HG03175 (cell line): ENCODE results near the gene NID1.

Experiments used
- ATAC-seq: cut with Tn5 transposase; IDR thresholded peaks from one replicate; pipeline ENCODE4 v1.9.1; 2021; ENCODE audit warnings: mild to moderate bottlenecking, moderate library complexity; ENCODE audit not compliant: unreplicated experiment

The NID1 gene

DNA sequence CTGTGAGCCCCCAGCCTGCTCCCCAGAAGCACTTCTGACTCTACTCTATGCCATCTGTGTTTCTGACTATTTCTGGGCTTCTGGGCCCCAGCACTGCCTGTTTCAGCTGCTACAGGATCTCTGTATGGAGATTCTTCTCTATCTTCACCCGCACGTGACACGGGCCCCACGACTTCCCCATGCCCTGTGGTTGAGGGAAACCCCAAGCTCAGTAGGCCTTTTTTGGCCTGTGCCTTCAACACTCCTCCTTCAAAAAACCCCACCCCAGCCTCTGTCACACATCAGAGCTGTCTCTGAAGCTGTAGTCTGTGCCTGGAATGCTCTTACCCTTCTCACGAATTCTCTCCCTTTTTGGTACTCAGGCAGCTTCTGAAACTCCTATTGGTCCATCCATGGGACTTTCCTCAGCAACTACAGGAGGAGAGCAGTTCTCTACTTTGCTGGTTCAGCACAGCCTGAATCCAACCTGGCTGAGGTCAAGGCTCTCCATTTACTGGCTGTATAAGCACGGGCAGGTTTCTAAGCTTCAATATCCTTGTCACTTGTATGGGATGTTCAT is 2.0 kb upstream of the NID1 start:
- peak; percentile 68 for ATAC-seq

DNA sequence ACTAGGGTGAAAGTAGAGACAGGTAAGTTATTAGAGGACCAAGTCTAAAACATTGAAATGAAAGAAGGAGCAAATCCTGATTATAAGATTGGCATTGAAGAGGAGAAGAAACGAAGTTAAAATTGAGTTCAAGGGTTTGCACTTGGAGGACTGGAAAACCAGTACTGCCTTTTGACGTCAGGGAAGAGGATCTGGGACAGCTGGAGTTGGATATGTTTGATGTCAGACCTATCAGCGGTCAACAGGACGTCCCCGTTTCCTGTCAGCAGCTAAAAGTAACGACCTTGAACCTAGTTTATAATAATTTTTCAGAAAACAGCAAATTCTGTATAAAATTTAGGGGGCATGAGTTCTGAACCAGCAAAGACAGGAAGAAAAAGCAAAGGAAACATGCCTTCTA is 1.2 kb upstream of the NID1 start:
- no peak for ATAC-seq

DNA sequence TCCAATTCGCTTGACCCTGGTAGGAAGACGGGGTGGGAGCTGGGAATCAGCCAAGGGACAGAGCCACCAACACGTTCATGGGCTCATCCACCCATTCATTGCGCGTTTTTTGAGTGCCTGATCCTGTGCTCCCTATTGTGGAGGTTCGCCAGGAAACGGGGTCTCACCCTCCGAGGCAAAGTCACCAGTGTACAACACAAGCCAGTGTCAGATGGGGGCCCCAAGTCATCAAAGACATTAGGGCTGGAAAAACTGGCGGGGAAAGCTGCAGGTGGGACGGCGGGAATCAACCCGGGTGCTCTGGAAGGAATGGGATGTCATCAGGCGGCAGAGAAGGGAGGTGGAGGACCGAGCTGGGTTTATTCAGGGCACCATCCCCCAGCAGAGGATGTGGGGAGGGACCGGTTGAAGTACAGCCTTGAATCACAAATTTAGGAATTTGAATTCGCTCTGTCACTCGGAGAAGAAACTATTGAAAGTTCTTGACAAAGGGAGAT is 667 bp upstream of the NID1 start:
- no peak for ATAC-seq

DNA sequence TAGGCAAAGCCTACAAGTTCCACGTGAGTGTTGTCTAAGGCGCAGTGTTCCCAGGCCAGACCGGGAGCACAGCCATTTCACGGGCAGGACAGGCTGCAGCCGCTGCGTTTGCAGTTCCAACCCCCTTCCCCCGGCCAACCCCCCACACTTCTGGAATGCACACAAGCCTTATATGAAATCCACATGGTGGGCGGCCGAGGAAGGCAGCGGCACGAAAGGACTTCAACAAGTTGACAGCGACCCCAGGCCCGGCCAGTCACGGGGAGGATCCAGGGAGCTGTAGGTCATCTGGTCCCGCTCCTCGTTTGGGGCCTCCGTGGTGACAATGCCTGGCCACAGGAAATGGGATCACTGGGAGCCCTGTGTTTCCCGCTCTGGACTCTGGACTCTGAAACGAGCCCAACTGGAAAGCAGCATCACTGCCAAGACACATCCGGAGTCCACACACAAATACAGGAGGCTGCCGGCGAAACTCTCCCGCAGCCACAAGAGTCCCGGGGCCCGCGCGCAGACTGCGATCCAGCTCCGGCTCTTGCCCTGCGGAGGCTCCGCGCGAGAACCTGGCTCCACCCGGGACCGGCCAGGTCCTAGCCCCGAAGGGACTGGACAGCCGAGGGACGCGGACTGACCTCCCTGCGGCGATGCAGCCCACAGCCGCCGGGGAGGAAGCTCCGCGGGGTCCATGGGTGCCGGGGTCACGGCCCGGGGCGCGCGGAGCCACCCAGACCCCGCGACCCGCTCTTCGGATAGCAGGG is 794 bp downstream of the NID1 start:
- peak; percentile 33 for ATAC-seq

DNA sequence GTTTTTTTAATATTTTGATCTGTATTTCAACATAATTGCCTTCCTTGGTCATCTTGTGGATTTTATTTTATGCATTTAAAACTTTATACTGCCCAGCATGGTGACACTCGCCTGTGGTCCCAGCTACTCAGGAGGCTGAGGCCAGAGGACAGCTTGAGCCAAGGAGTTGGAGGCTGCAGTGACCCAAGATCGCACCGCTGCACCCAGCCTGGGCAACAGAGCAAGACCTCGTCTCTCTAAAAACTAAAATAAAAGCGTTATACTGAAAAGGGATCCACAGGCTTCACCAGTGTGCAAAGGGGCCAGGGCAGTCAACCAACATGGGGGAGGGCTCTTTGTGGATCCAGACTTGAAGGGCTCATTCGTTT is 1.4 kb downstream of the NID1 start:
- ATAC-seq: no peak

DNA sequence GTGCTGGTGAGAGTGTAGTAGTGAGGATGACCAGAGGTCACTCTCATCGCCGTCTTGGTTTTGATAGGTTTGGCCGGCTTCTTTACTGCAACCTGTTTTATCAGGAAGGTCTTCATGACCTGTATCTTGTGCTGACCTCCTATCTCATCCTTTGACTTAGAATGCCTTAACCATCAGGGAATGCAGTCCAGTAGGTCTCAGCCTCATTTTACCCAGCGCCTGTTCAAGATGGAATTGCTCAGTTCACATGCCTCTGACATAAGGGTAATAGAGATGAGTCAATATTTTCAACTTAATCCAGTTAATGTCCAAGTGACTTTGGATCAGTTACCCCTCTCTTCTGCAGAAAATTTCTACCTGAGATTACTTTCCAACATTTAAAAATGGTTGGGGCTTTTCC is 4.6 kb downstream of the NID1 start:
- no peak for ATAC-seq

DNA sequence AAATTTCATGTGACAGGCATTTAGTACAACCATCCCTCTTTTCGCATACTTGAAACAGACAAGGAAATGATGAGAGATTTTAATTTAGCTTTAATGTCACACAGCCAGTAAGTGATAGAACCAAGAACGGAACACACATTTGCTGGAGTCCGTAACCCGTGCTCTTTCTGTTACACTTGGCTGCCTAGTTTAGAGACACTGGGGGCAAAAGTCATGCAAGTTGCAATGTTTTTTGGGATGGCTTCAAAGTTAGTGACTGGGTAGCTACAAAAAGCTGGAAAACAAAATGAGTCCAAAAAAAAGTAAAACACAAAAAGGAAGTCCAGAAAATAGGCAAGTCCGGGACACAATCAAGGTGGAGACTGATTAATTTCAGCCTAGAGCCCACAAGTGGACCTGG is 5.9 kb downstream of the NID1 start:
- ATAC-seq: no peak

DNA sequence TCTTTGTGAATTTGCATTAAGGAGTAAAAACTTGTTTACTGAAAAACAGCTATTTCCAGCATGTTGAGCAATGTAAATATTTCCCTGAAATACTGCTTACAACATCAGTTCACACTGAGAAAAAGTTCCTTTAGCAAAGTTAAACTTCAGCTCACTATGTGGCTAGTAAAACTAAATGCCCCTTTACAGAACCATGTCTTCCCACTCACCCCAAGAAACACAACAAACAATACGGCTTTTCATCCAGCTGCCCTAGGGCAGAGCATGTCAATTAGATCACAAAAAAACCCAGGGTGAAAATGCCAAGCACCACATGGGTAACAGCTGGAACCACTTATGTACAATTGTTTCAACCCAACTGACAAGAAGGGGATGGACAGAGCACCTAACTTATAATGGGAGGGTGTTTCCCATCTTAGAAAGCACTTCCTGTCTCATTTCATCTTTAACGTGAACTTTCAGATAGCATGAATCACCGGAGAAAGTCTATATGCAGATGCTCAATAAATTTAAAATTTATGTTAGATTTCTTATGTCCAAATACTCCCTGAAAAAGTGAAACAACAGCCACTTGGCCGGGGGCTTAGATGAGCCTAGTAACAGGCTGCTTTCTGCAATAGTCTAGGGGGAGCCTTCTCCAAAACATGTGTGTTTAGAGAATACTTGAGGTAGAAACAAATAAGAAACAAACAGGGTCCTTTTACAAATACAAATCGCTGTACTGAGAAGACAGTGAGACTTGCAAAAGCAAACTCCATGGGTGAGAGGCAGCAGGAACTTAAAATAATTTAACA is 6.6 kb downstream of the NID1 start:
- ATAC-seq: peak; percentile 75

DNA sequence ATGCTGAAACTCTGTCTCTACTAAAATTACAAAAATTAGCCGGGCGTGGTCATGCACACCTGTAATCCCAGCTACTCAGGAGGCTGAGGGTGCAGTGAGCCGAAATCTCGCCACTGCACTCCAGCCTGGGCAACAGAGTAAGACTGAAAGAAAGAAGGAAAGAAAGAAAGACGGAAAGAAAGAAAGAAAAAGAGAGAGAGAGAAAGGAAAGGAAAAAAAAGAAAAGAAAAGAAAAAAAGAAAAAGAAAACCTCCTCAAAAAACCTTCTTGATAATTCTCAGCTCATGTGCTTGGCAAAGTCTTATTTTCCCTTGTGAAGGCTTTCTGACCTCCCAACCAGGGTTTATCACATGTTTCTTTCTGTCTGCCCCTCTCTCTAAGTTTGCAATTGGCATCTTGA is 7.3 kb downstream of the NID1 start:
- no peak for ATAC-seq

DNA sequence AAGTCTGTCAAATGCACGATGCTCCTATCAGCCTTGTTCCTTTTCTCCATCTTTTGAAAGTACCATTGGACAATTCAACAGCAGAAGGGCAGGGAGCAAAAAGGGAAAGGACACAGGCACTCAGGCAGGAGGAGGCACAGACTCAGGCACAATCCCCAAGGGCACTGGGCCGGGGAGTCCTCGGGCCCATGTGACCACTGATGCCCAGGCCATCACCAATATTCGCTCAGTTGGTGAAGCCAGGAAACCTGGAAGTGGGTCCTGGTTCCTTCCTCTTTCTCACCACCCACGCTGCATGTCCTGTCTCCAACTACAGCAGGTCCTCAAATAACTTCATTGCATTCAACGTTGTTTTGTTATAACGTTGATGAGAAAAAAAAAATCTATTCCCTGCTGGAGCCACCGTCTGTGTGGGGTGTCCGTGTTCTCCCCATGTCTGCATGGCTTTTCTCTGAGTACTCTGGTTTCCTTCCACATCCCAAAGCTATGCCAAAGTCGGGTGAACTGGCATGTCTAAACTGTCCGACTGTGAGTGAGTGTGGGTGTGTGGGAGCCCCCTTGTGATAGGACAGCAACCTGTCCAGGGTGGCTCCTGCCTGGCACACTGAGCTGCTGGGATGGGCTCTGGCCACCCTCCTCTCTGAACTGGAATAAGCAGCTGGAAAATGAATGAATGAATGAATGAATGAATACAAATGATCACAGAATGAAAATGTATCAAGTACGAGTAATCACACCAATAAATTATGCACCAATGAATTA is 12.5 kb downstream of the NID1 start:
- no peak for ATAC-seq

DNA sequence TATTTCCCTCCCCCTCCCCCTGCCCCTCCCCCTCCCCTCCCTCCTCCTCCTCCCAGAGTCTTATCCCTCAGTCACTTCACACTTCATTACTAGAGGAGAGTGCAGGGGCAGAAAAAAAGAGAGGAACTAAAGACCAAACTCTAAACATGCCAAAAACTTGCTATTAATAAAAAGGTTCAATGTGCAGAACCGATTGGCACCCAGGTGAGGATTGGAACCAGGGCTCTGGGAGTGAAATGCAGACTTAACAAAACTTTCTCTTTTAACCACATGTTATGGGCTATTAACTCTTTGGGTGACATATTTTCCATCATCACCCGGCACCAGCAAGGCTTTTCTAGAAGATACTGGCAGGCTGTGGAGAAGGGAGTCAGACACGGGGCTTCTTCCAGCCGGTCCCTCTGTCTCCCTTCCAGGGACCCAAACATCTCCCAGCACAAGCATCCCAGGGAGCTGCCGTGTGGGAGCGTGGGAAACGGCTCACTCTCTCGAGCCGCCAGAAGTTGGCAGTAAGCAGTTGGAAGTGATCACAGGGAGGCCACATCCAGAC is 13.6 kb downstream of the NID1 start:
- no peak for ATAC-seq

DNA sequence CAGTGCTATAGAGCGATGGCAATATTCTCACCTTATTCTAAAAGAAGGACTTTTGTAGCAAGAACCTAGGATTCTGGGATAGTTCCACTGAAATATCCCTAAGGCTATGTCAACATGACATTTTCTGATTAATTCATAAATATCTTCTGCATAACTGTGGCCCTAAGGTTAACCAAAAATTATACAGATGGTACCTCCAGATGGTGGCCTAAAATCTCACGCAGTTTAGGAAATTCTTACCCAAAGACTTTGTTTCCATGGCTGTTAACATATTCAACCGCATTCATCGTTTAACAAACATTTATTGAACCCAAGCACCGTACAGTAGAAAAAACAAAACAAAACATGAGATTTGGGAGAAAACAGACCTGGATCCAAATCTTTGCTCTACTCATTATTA is 19.1 kb downstream of the NID1 start:
- no peak for ATAC-seq

DNA sequence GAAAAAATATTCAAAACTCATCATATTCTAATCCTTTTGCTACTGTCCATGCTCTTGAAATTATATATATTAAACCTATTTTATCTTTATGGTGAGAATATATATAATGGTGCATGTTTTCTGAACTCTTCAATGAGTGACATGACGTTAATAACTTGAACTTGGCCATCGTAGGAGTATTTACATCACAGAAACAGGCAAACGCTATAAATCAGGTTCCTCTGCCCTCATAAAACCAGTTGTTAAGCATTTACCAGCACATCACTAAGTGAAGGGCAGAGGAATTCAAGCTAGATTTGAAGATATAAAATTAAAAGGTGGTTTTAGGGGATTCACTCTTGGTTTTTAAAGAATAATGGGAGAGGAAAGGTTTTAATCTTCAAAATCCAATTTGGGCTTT is 20.5 kb downstream of the NID1 start:
- no peak for ATAC-seq

DNA sequence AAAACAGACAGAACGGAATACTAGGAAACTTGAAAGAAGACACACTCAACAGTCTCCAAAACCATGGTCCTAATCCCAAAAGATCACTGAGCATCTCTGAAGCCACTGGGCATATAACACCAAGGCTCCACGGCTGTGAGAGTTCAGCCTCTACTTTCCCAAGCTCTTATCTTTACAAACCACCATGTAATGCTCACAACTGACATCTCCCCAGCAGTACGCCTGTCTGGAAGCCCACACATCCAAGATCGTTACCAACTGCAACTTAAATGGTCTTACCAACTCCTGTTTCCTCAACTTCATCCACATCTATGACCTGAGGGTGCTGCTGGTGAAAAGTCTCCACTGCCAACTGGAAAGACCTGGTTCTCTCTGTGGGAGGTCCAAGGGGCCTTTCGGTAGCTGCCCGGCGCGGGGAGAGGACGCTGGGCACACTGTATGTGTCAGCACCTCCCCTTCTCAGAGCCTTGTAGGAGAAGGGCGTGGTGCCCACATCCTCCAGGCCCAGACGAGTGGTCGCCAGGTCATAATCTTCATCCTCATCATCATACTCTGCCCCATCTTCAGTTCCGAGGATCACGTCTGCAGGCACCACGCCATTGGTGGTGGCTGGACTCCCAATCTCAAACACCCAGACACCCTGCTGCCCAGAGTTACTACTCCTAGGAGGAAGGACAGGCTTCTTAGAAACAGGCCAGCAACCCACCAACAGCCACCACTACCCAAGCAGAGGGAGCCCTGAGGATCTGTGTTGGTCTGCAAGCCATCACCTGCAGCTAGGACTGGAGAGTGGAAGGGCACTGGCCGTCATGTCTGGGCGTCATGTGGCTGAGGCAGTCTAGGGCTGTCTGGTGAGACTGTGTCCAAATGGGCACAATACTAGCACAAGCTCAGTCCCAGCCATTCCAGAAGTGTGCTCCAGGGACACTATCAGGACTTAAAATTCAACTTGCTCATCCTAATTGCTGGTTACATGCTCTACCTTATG is 23.0 kb downstream of the NID1 start:
- no peak for ATAC-seq

DNA sequence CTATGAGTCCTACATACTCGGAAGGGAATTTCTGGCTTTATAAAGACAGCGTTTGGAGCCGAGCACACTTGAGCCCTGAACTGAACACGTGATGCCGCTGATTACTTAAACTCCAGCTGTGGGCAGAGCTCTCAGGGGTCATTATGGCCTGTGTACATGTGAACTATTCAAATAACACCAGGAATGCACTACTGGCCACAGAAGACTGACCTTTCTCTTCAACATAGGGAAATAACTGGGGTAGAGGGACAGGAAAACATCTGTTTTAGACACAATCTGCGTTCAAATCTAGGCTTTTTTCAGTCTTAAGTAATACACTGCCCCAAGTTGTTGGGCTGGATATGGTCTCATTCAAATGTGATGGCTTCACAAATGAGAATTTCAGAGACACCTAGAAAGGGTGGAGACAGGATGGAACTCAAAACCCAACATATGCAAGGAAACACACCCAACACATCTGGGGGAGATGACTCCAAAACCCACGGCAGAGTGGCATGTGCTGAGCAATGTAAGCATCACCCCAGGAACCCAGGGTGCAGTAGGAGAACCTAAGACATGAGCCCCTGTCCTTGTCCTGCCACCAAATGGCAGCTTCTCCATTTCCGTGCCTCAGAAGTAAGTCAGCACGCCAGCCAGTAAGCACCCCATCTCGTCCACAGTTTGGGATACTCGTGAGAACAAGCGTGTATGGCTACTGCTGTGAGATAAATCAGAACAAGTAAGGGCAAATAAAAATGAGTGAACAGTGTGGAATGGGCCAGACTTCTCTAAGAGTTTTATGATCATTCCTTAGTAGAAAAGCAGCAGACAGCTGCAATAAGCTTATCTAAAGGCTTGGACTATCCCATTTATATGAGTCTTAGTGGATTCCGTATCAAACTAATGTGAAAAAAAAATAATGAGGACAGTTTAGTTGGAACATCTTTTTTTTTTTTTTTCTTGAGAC is 24.9 kb downstream of the NID1 start:
- no peak for ATAC-seq

DNA sequence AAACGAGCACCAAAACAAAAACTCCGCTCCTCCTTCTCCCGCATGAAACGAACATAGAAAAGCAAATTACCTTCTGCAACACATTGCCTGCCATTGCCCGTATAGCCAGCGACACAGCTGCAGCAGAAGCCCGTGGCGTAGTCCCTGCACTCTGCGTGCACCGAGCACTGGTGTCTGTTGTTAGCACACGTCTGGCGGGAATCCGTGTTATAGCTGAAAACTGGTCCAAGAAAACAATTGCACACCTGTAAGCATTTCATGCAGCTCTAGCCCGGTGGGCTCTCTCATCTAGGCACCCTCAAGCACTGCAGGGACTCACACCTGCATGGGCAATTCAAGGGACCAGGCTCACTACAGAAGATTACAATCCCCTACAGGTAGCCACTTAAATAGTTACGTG is 26.9 kb downstream of the NID1 start:
- ATAC-seq: no peak

DNA sequence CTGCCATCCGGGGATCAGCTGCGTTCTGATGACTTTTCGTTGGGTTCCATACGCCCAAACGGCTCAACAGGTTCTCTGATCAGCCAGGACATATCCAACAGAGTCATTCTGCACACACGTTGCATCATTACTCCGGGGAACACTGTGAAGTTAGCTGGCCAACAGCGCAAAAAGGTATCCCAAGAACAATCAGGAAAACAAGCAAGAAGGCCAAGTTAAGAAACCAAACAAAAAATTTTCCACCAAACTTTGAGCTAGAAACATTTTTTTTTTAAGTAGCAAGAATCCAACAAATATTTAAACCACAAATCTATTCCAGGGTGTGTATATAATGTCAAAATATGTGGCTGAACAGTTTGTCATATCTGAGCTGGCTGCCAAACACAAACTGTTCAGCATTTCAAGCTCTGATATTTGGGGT is 29.2 kb downstream of the NID1 start:
- ATAC-seq: no peak

DNA sequence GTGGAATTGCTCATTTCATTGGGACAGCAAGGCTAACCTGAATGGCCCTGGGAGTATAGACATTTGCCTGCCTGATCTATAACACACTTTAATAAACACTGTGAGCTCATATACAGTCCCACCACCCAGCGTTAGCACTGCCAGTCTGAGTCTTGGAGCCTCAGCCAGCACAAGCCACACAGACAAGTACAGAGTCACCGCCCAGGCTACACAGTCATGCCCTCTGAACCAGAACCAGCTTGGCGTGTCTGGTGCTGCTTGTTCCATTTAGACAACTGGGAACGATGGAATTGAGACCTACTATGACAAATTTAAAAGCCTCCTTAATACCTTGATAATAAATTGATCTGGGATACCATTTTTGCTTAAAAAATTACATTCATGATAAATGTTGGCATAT is 31.6 kb downstream of the NID1 start:
- ATAC-seq: no peak

DNA sequence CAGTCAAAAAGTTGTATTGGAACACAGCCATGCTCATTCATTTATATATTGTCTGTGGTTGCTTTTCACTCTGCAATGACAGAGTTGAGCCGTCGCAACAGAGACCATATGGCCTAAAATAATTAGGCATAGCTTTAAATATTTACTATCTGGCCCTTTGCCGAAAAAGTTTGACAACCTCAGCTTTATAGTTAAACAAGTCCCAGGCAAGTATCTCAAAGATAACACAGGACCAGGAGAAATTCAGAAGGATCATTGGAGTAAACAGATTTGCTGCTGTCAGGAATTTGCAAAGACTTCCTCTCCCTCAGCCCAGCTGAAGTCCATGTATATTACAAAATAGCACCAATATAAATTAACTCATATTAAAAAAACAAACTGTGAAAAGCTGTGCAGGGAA is 34.4 kb downstream of the NID1 start:
- no peak for ATAC-seq
